ENCODE data around the gene SCAMP1. TPM values are rescaled to one million over a fixed set of nuclear protein-coding genes. Genes with fewer than 3 reads are reported as not detected.

The SCAMP1 gene
- total and polyA plus RNA-seq, 9 donors = 13.6 to 38.8 (median 35.5) TPM

- intact Hi-C loops (cut with DNase I) = loop anchor here in 3 of 4 donors (5.0 kb wide), 2 partner anchors 64 to 69 kb away; partner anchors contain the start of gene AP3B1 (in 2 of the 3)
- no peaks in the 10 kb centered on the region for H3K27me3 ChIP-seq
- TF ChIP-seq, protein P1, sequence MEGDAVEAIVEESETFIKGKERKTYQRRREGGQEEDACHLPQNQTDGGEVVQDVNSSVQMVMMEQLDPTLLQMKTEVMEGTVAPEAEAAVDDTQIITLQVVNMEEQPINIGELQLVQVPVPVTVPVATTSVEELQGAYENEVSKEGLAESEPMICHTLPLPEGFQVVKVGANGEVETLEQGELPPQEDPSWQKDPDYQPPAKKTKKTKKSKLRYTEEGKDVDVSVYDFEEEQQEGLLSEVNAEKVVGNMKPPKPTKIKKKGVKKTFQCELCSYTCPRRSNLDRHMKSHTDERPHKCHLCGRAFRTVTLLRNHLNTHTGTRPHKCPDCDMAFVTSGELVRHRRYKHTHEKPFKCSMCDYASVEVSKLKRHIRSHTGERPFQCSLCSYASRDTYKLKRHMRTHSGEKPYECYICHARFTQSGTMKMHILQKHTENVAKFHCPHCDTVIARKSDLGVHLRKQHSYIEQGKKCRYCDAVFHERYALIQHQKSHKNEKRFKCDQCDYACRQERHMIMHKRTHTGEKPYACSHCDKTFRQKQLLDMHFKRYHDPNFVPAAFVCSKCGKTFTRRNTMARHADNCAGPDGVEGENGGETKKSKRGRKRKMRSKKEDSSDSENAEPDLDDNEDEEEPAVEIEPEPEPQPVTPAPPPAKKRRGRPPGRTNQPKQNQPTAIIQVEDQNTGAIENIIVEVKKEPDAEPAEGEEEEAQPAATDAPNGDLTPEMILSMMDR (IDR thresholded peaks at IDR 0.05) = no peak
- no peak for TF ChIP-seq EP300 (IDR thresholded peaks at IDR 0.05)
- no peak for TF ChIP-seq POLR2A (IDR thresholded peaks at IDR 0.05)
- 6 to 10% (median 8%) methylated on average over 3 of the region's 3 CpGs for WGBS, 3 donors
- H3K27ac ChIP-seq = no peak overlapping the region
- H3K4me1 ChIP-seq (ENCODE audit: insufficient read depth) = peaks cover 5% of the 10 kb centered on the region
- no peaks in the 10 kb centered on the region for H3K36me3 ChIP-seq
- no peak for DNase-seq
- peak overlapping the region; percentile 99 for H3K4me3 ChIP-seq
- H3K9me3 ChIP-seq = no peaks in the 10 kb centered on the region
Observed at GRCh38 chr5:78361631-78361993, 1.2 kb downstream of the SCAMP1 start.

GRCh38 chr5:78362220-78362619, 1.8 kb downstream of the SCAMP1 start:
- intact Hi-C loops (cut with DNase I) = loop anchor here in 3 of 4 donors (5.0 kb wide), 2 partner anchors 65 to 70 kb away; partner anchors contain the start of gene AP3B1 (in 2 of the 3)
- H3K4me1 ChIP-seq (ENCODE audit: insufficient read depth) = peaks cover 5% of the 10 kb centered on the region
- no peaks in the 10 kb centered on the region for H3K27me3 ChIP-seq
- no peak for TF ChIP-seq EP300 (IDR thresholded peaks at IDR 0.05)
- TF ChIP-seq POLR2A (IDR thresholded peaks at IDR 0.05) = no peak
- TF ChIP-seq, protein P1 (IDR thresholded peaks at IDR 0.05) = no peak
- no peaks in the 10 kb centered on the region for H3K9me3 ChIP-seq
- no peaks in the 10 kb centered on the region for H3K36me3 ChIP-seq
- no peak overlapping the region for H3K27ac ChIP-seq
- H3K4me3 ChIP-seq = no peak overlapping the region
- no peak for DNase-seq
- 56 to 64% (median 62%) methylated on average over 3 of the region's 3 CpGs for WGBS, 3 donors

GRCh38 chr5:78364005-78364404, 3.6 kb downstream of the SCAMP1 start:
- TF ChIP-seq, protein P1 (IDR thresholded peaks at IDR 0.05) = no peak
- TF ChIP-seq EP300 (IDR thresholded peaks at IDR 0.05) (no peak), POLR2A (IDR thresholded peaks at IDR 0.05) (no peak)
- 96 to 100% (median 97%) methylated on average over 1 of the region's 1 CpG for WGBS, 3 donors
- no peak for DNase-seq
- H3K9me3 ChIP-seq = no peaks in the 10 kb centered on the region
- peaks cover 5% of the 10 kb centered on the region for H3K4me1 ChIP-seq (ENCODE audit: insufficient read depth)
- H3K27ac ChIP-seq = no peak overlapping the region
- H3K4me3 ChIP-seq = no peak overlapping the region
- no peaks in the 10 kb centered on the region for H3K36me3 ChIP-seq
- intact Hi-C loops (cut with DNase I) = loop anchor here in 3 of 4 donors (5.0 kb wide), 2 partner anchors 67 to 72 kb away; partner anchors contain the start of gene AP3B1 (in 2 of the 3)
- no peaks in the 10 kb centered on the region for H3K27me3 ChIP-seq

- Histone ChIP-seq H3K27ac (no peak overlapping the region), H3K36me3 (no peaks in the 10 kb centered on the region), H3K27me3 (no peaks in the 10 kb centered on the region), H3K4me1 (ENCODE audit: insufficient read depth) (no peaks in the 10 kb centered on the region), H3K4me3 (no peak overlapping the region), H3K9me3 (no peaks in the 10 kb centered on the region)
- no peak for DNase-seq
- TF ChIP-seq, protein P1 (IDR thresholded peaks at IDR 0.05) = no peak
- TF ChIP-seq POLR2A (IDR thresholded peaks at IDR 0.05) = no peak
- no peak for TF ChIP-seq EP300 (IDR thresholded peaks at IDR 0.05)
- intact Hi-C loops (cut with DNase I) = no loop called here
- 91 to 95% (median 92%) methylated on average over 6 of the region's 6 CpGs for WGBS, 3 donors
Observed at GRCh38 chr5:78367318-78367991, 7.0 kb downstream of the SCAMP1 start.
